OCI-LY1 (cell line): Measurements from ENCODE around the gene CCDC18.

Experiments
- H2AFZ ChIP-seq: fragments of 200-600 bp; sonication (generic), shearing (Covaris generic); 2 replicates; pipeline ENCODE4 v1.6.0; 2014; ENCODE audit warnings: antibody characterized with exemption, mild to moderate bottlenecking, low read length
- H3F3A ChIP-seq: fragments of 200-600 bp; sonication (generic), shearing (Covaris generic); 2 replicates; pipeline ENCODE4 v1.6.0; 2014; ENCODE audit warnings: mild to moderate bottlenecking, antibody characterized with exemption, low read length, moderate library complexity; ENCODE audit not compliant: insufficient read depth
- H3K27ac ChIP-seq: fragments of 200-600 bp; sonication (generic); 2 replicates; pipeline ENCODE4 v1.5.1; 2014; ENCODE audit warnings: low read length, mixed run types, mild to moderate bottlenecking, low read depth; ENCODE audit not compliant: poor library complexity, severe bottlenecking
- H3K27me3 ChIP-seq: fragments of 200-600 bp; sonication (generic); 2 replicates; pipeline ENCODE4 v1.6.0; 2014; ENCODE audit warnings: antibody characterized with exemption, mild to moderate bottlenecking, low read length, moderate library complexity; ENCODE audit not compliant: insufficient read depth
- H3K36me3 ChIP-seq: fragments of 200-600 bp; sonication (generic); 2 replicates; pipeline ENCODE4 v1.6.1; 2014; ENCODE audit warnings: mild to moderate bottlenecking, antibody characterized with exemption, low read length, moderate library complexity, mixed read lengths; ENCODE audit not compliant: insufficient read depth
- H3K4me1 ChIP-seq: fragments of 200-600 bp; sonication (generic); 2 replicates; pipeline ENCODE4 v1.5.1; 2014; ENCODE audit warnings: mild to moderate bottlenecking, low read length, moderate library complexity; ENCODE audit not compliant: insufficient read depth, severe bottlenecking
- H3K4me2 ChIP-seq: fragments of 200-600 bp; sonication (generic), shearing (Covaris generic); 2 replicates; pipeline ENCODE4 v1.6.1; 2014; ENCODE audit warnings: low read length
- H3K4me3 ChIP-seq: fragments of 200-600 bp; sonication (generic); 2 replicates; pipeline ENCODE4 v1.5.1; 2014; ENCODE audit warnings: low read length, low read depth, mild to moderate bottlenecking, mixed read lengths; ENCODE audit not compliant: poor library complexity, severe bottlenecking
- H3K79me2 ChIP-seq: fragments of 200-600 bp; shearing (Covaris generic); 2 replicates; pipeline ENCODE4 v1.6.1; 2016; ENCODE audit warnings: mixed run types, low read length, mixed read lengths; ENCODE audit not compliant: insufficient read depth
- H3K9ac ChIP-seq: fragments of 200-600 bp; sonication (generic), shearing (Covaris generic); 2 replicates; pipeline ENCODE4 v1.6.1; 2014; ENCODE audit warnings: mild to moderate bottlenecking, low read length, mixed read lengths
- H3K9me2 ChIP-seq: fragments of 200-600 bp; sonication (generic), shearing (Covaris generic); 2 replicates; pipeline ENCODE4 v1.6.1; 2014; ENCODE audit warnings: low read depth, mild to moderate bottlenecking, low read length, mixed read lengths
- H3K9me3 ChIP-seq: fragments of 200-600 bp; shearing (Covaris generic); 2 replicates; pipeline ENCODE4 v1.6.1; 2014; ENCODE audit warnings: low read length, mixed read lengths
- H4K20me1 ChIP-seq: fragments of 200-600 bp; sonication (generic), shearing (Covaris generic); 2 replicates; pipeline ENCODE4 v1.6.0; 2016; ENCODE audit warnings: mild to moderate bottlenecking, low read length; ENCODE audit not compliant: insufficient read depth
- CTCF ChIP-seq: fragments of 200-600 bp; sonication (generic), shearing (Covaris generic); IDR thresholded peaks from 2 replicates; pipeline ENCODE4 v1.5.1; 2017; ENCODE audit warnings: mild to moderate bottlenecking, antibody characterized with exemption, low read length, moderate library complexity, mixed read lengths
- EZH2 ChIP-seq: fragments of 200-600 bp; sonication (generic), shearing (Covaris generic); IDR thresholded peaks from 2 replicates; pipeline ENCODE4 v1.8.0; 2017; ENCODE audit warnings: borderline replicate concordance, mixed run types, mild to moderate bottlenecking, antibody characterized with exemption, low read length, moderate library complexity, mixed read lengths

The CCDC18 gene

GRCh38 chr1:93223023-93223675 lies 42.6 kb downstream of the CCDC18 start:
- H2AFZ ChIP-seq = no peak overlapping the region
- no peak for TF ChIP-seq CTCF
- no peak for TF ChIP-seq EZH2
- H3K36me3 ChIP-seq = peaks cover 92% of the 10 kb centered on the region

GRCh38 chr1:93235261-93235660 lies 54.7 kb downstream of the CCDC18 start:
- Histone ChIP-seq H3K27me3 (no peaks in the 10 kb centered on the region), H3K9me3 (no peaks in the 10 kb centered on the region), H3K4me3 (no peak overlapping the region), H4K20me1 (no peaks in the 10 kb centered on the region), H3F3A (no peaks in the 10 kb centered on the region), H3K79me2 (no peaks in the 10 kb centered on the region), H3K4me1 (no peaks in the 10 kb centered on the region), H3K9me2 (no peaks in the 10 kb centered on the region), H3K36me3 (peaks cover 68% of the 10 kb centered on the region), H2AFZ (no peak overlapping the region), H3K27ac (no peak overlapping the region), H3K4me2 (no peak overlapping the region), H3K9ac (no peak overlapping the region)
- no peak for TF ChIP-seq CTCF
- no peak for TF ChIP-seq EZH2

More at GRCh38 chr1:93223023-93223675, 42.6 kb downstream of the CCDC18 start:
- no peak overlapping the region for H3K27ac ChIP-seq
- H3K79me2 ChIP-seq = no peaks in the 10 kb centered on the region
- H3F3A ChIP-seq = no peaks in the 10 kb centered on the region; the same call in 1 of the 2 replicates
- H3K9me2 ChIP-seq = no peaks in the 10 kb centered on the region
- H3K9ac ChIP-seq = no peak overlapping the region
- H4K20me1 ChIP-seq = no peaks in the 10 kb centered on the region
- no peak overlapping the region for H3K4me3 ChIP-seq
- H3K4me1 ChIP-seq = peaks cover 16% of the 10 kb centered on the region
- no peaks in the 10 kb centered on the region; the same call in 1 of the 2 replicates for H3K9me3 ChIP-seq
- H3K27me3 ChIP-seq = no peaks in the 10 kb centered on the region
- no peak overlapping the region for H3K4me2 ChIP-seq

GRCh38 chr1:93237021-93237420 lies 56.5 kb downstream of the CCDC18 start:
- no peaks in the 10 kb centered on the region for H3F3A ChIP-seq

More at GRCh38 chr1:93237021-93237420, 56.5 kb downstream of the CCDC18 start:
- Histone ChIP-seq H3K27me3 (no peaks in the 10 kb centered on the region), H4K20me1 (no peaks in the 10 kb centered on the region), H3K4me1 (no peaks in the 10 kb centered on the region), H3K9me3 (peaks cover 4% of the 10 kb centered on the region; the same call in 1 of the 2 replicates), H3K9ac (no peak overlapping the region), H3K79me2 (no peaks in the 10 kb centered on the region), H3K4me3 (no peak overlapping the region), H3K4me2 (no peak overlapping the region), H2AFZ (no peak overlapping the region), H3K9me2 (no peaks in the 10 kb centered on the region), H3K36me3 (peaks cover 71% of the 10 kb centered on the region), H3K27ac (no peak overlapping the region)
- no peak for TF ChIP-seq EZH2
- no peak for TF ChIP-seq CTCF
